Measurements from ENCODE around the gene ELAPOR1. TPM values are rescaled to one million over a fixed set of nuclear protein-coding genes. Genes with fewer than 3 reads are reported as not detected.

ELAPOR1 gene
- total and polyA plus RNA-seq, 9 of the 15 experiments (the other 6 are each of a cell fraction or from before 2014, with no cell fraction given) = 0.07 to 1.2 (median 0.18) TPM

GRCh38 chr1:109090196-109091077 lies 23.5 kb upstream of the ELAPOR1 start, which contains the start of gene TMEM167B (continued):
- peak; percentile 91 for TF ChIP-seq JUND (IDR thresholded peaks at IDR 0.05; ENCODE audit: borderline replicate concordance, low read depth, low read length)
- peak; percentile 75; the same call in 2 of the 3 replicates for TF ChIP-seq JUND (tag; IDR thresholded peaks at IDR 0.05; ENCODE audit: borderline replicate concordance, low read depth, low read length)
- peak; percentile 95 for TF ChIP-seq FOXP1 (CRISPR knock-in tag; IDR thresholded peaks at IDR 0.05)
- no peak for TF ChIP-seq CREB5 (CRISPR knock-in tag; IDR thresholded peaks at IDR 0.05)
- no peak for TF ChIP-seq ZNF217 (CRISPR knock-in tag; IDR thresholded peaks at IDR 0.05)
- peak; percentile 69; the same call in 1 of the 2 replicates for TF ChIP-seq JUN (IDR thresholded peaks at IDR 0.05; ENCODE audit: borderline replicate concordance, low read depth, low read length)
- TF ChIP-seq JUN (CRISPR knock-in tag; IDR thresholded peaks at IDR 0.05; ENCODE audit: borderline replicate concordance) = peak; percentile 66; the same call in 1 of the 2 replicates
- peak; percentile 92 for TF ChIP-seq SUPT5H (IDR thresholded peaks at IDR 0.05)
- peak; percentile 97 for TF ChIP-seq CREM (IDR thresholded peaks at IDR 0.05; ENCODE audit: low read depth)
- 0 out of 2 replicates have a peak, but pooled peaks have one; percentile 8 for TF ChIP-seq ARID2 (IDR thresholded peaks at IDR 0.05)
- TF ChIP-seq SREBF1 (IDR thresholded peaks at IDR 0.05; ENCODE audit: borderline replicate concordance, low read depth, low read length) = 0 out of 2 replicates have a peak, but pooled peaks have one; percentile 15
- no peak for TF ChIP-seq BMI1 (IDR thresholded peaks at IDR 0.05; ENCODE audit: low read length)
- TF ChIP-seq MYNN (IDR thresholded peaks at IDR 0.05) = peak; percentile 61; the same call in 1 of the 2 replicates
- no peak for TF ChIP-seq MYNN (CRISPR knock-in tag; IDR thresholded peaks at IDR 0.05)
- TF ChIP-seq NEUROD1 (IDR thresholded peaks at IDR 0.05; ENCODE audit: borderline replicate concordance, low read depth, low read length, partially characterized antibody) = peak; percentile 90
- TF ChIP-seq KDM5B (IDR thresholded peaks at IDR 0.05; ENCODE audit: insufficient replicate concordance, low read depth, low read length) = peak; percentile 62
- no peak for TF ChIP-seq ZNF586 (CRISPR knock-in tag; conservative IDR thresholded peaks at IDR 0.05)
- 0 out of 2 replicates have a peak, but pooled peaks have one; percentile 44 for TF ChIP-seq ZKSCAN1 (IDR thresholded peaks at IDR 0.05; ENCODE audit: low read depth, low read length)
- peak; percentile 70 for TF ChIP-seq PKNOX1 (IDR thresholded peaks at IDR 0.05)
- TF ChIP-seq ARID4B (CRISPR knock-in tag; IDR thresholded peaks at IDR 0.05) = peak; percentile 98
- TF ChIP-seq GATAD2B (IDR thresholded peaks at IDR 0.05; ENCODE audit: borderline replicate concordance) = no peak
- TF ChIP-seq YBX1 (IDR thresholded peaks at IDR 0.05) = no peak

All from K562 (cell line).